Cardiac muscle cell (in vitro differentiated cells and primary cell): ENCODE data around the gene KIF4A. TPM values are rescaled to one million over a fixed set of nuclear protein-coding genes. Genes with fewer than 3 reads are reported as not detected.

Source experiments
- DNase-seq, 2 donors: peaks; one replicate each; pipeline versions ENCODE4 v3.0.0 to v3.0.0-alpha.2; 2010 to 2017; ENCODE audit warnings: low read depth in 1 of 2, low spot score in 1 of 2
- H3K27ac ChIP-seq: fragments of 200-600 bp; sonication (generic); 2 replicates; pipeline ENCODE4 v1.5.1; 2016
- H3K27me3 ChIP-seq: fragments of 200-600 bp; sonication (generic); 2 replicates; pipeline ENCODE4 v1.6.0; 2016; ENCODE audit warnings: control low read depth
- H3K36me3 ChIP-seq: fragments of 200-600 bp; sonication (generic); 2 replicates; pipeline ENCODE4 v1.5.1; 2016; ENCODE audit warnings: control low read depth
- H3K4me1 ChIP-seq: fragments of 200-600 bp; sonication (generic); 2 replicates; pipeline ENCODE4 v1.8.1; 2017; ENCODE audit warnings: low read depth, mild to moderate bottlenecking, mixed run types
- H3K4me3 ChIP-seq: fragments of 200-600 bp; sonication (generic); 2 replicates; pipeline ENCODE4 v1.5.1; 2016; ENCODE audit warnings: mild to moderate bottlenecking
- H3K9me3 ChIP-seq: fragments of 200-600 bp; sonication (generic); 2 replicates; pipeline ENCODE4 v1.5.1; 2017; ENCODE audit warnings: low read depth, mild to moderate bottlenecking, control low read depth
- polyA plus RNA-seq: library from polyadenylated mRNA; unstranded; fragments of >200 nt; fragmentation: Nextera tagmentation; extraction: Ambion mirVana; gene quantifications from 2 replicates; pipeline ENCODE4 v1.2.1, GENCODE V29; 2016
- total RNA-seq: library from RNA; depleted of rRNA; stranded (reverse); fragments of >200 nt; gene quantifications from 2 replicates; pipeline ENCODE4 v1.2.3, GENCODE V29; 2016
- TF ChIP-seq, protein P1 (sequence below): IDR thresholded peaks from 2 replicates; pipeline ENCODE4 v1.5.1; 2012; ENCODE audit warnings: low read depth, mild to moderate bottlenecking, low read length

Gene KIF4A
- total and polyA plus RNA-seq, 2 experiments from 2014 or later, result 4.7 to 25.1 TPM

- Histone ChIP-seq H3K4me3 (no peak overlapping the region), H3K36me3 (no peaks in the 10 kb centered on the region), H3K27me3 (no peaks in the 10 kb centered on the region), H3K27ac (no peak overlapping the region), H3K4me1 (no peaks in the 10 kb centered on the region), H3K9me3 (no peaks in the 10 kb centered on the region)
- DNase-seq, result no peak
- TF ChIP-seq, protein P1, sequence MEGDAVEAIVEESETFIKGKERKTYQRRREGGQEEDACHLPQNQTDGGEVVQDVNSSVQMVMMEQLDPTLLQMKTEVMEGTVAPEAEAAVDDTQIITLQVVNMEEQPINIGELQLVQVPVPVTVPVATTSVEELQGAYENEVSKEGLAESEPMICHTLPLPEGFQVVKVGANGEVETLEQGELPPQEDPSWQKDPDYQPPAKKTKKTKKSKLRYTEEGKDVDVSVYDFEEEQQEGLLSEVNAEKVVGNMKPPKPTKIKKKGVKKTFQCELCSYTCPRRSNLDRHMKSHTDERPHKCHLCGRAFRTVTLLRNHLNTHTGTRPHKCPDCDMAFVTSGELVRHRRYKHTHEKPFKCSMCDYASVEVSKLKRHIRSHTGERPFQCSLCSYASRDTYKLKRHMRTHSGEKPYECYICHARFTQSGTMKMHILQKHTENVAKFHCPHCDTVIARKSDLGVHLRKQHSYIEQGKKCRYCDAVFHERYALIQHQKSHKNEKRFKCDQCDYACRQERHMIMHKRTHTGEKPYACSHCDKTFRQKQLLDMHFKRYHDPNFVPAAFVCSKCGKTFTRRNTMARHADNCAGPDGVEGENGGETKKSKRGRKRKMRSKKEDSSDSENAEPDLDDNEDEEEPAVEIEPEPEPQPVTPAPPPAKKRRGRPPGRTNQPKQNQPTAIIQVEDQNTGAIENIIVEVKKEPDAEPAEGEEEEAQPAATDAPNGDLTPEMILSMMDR, result no peak
These were observed 37.4 kb upstream of the KIF4A start for GRCh38 chrX:70252491-70252890.

- DNase-seq, result no peak
- Histone ChIP-seq H3K4me3 (no peak overlapping the region), H3K27me3 (no peaks in the 10 kb centered on the region), H3K4me1 (no peaks in the 10 kb centered on the region), H3K36me3 (no peaks in the 10 kb centered on the region), H3K9me3 (no peaks in the 10 kb centered on the region), H3K27ac (no peak overlapping the region)
- TF ChIP-seq, protein P1, result no peak
These were observed 36.4 kb upstream of the KIF4A start for GRCh38 chrX:70253377-70254062.

DNA sequence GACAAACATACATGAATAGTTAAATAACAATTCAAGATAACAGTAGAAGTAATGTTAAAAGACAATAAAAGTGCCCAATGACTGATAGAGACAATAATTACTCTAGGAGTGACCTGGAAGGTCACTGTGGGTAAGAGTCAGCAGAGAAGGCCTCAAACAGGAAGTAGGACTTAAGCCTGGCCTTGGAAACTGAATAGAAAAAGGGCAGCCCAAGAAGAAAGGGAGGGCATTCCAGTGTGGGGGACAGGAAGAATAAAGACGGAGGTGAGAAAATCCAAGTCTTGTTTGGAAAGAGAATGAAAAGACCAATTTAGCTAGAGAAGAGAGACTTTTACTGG lies 35.9 kb upstream of the KIF4A start:
- H3K4me1 ChIP-seq, result no peaks in the 10 kb centered on the region
- no peak for DNase-seq
- H3K27ac ChIP-seq, result no peak overlapping the region
- no peaks in the 10 kb centered on the region for H3K9me3 ChIP-seq
- TF ChIP-seq, protein P1, result no peak
- no peaks in the 10 kb centered on the region for H3K27me3 ChIP-seq
- no peaks in the 10 kb centered on the region for H3K36me3 ChIP-seq
- no peak overlapping the region for H3K4me3 ChIP-seq

GRCh38 chrX:70254909-70255308 lies 35.0 kb upstream of the KIF4A start:
- no peaks in the 10 kb centered on the region for H3K9me3 ChIP-seq
- H3K4me3 ChIP-seq, result no peak overlapping the region
- no peaks in the 10 kb centered on the region for H3K27me3 ChIP-seq
- no peak overlapping the region for H3K27ac ChIP-seq
- DNase-seq, result no peak
- TF ChIP-seq, protein P1, result no peak
- no peaks in the 10 kb centered on the region for H3K36me3 ChIP-seq
- no peaks in the 10 kb centered on the region for H3K4me1 ChIP-seq

DNA sequence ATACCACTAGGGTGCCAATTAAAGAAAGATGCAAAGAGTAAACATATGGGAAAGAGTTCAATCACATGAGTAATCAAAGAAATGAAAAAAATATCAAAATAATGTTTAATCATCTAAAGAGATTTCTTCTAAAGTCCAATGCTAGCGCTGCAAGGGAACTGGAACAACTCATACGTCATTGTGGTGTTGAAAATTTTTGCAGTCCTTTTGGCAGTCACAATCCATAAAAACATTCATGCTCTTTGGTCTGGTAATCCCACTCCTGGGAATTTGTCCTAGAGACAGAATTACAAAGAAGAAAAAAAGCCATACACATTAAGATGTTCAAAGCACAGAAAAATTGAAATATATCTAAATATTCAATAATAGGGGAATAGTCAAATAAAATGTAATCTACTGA lies 34.5 kb upstream of the KIF4A start:
- no peak overlapping the region for H3K4me3 ChIP-seq
- H3K27me3 ChIP-seq, result no peaks in the 10 kb centered on the region
- H3K4me1 ChIP-seq, result no peaks in the 10 kb centered on the region
- no peak overlapping the region for H3K27ac ChIP-seq
- DNase-seq, result no peak
- H3K36me3 ChIP-seq, result no peaks in the 10 kb centered on the region
- no peaks in the 10 kb centered on the region for H3K9me3 ChIP-seq
- TF ChIP-seq, protein P1, result no peak
